ENCODE data around the gene SNX15.
"Not testable (repeated sequence)": the region's sequence is repeated elsewhere in the genome, so short reads cannot be mapped to it uniquely, and the experiment has no call there.

The SNX15 gene, protein sequence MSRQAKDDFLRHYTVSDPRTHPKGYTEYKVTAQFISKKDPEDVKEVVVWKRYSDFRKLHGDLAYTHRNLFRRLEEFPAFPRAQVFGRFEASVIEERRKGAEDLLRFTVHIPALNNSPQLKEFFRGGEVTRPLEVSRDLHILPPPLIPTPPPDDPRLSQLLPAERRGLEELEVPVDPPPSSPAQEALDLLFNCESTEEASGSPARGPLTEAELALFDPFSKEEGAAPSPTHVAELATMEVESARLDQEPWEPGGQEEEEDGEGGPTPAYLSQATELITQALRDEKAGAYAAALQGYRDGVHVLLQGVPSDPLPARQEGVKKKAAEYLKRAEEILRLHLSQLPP

DNA sequence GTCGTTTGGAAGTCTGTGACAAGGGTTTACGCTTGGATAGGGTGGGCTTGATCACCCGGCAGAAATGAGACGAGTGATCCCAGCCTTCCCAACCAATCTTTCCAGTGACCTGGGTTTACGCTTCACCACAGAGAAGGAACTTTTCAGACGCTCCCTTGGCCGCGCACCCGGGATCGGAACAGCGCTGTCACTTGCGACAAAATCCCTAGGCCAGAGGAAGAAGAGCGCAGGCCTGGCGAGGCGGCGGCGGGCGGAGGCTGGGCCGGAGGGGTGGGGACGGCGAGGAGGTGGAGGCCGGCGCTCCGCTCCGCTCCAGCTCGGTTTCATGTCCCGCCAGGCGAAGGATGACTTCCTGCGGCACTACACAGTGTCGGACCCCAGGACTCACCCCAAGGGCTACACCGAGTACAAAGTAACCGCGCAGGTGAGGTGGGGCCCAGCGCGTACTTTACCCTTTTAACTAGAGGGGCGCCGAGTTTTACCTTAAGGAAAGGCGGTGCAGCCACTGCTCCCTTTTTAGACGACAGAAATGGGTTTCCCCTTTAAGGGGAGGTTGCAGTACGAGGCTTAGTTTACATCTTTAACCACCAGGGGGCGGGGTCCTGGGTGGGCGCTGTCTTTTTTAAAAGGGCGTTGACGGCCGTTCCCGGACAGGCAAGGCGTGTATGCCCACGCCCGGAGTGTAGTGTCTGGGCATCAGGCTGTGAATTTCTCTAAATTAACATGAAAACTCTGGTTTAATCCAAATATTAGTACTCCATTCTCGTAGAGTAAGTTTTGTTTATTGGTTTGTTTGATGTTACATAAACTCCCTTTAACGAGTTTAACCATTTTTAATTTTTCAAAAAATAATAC, at the start of gene SNX15:
Gene SNX15 (plus strand): TSS at position 227 of the 855 bp plus-strand sequence. CDS start 99 bp downstream, at position 326.
- TF ChIP-seq TARDBP (IDR thresholded peaks at IDR 0.05) = no peak
- TF ChIP-seq NFRKB (IDR thresholded peaks at IDR 0.05) = no peak
- TF ChIP-seq, protein P1, sequence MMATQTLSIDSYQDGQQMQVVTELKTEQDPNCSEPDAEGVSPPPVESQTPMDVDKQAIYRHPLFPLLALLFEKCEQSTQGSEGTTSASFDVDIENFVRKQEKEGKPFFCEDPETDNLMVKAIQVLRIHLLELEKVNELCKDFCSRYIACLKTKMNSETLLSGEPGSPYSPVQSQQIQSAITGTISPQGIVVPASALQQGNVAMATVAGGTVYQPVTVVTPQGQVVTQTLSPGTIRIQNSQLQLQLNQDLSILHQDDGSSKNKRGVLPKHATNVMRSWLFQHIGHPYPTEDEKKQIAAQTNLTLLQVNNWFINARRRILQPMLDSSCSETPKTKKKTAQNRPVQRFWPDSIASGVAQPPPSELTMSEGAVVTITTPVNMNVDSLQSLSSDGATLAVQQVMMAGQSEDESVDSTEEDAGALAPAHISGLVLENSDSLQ (IDR thresholded peaks at IDR 0.05) = peak; percentile 61; the same call in 1 of the 2 replicates
- TF ChIP-seq SUZ12 (IDR thresholded peaks at IDR 0.05) = no peak
- TF ChIP-seq L3MBTL2 (conservative IDR thresholded peaks at IDR 0.05) = peak; percentile 97
- no peak for TF ChIP-seq SP1 (IDR thresholded peaks at IDR 0.05)
- TF ChIP-seq HDGF (IDR thresholded peaks at IDR 0.05; ENCODE audit: borderline replicate concordance) = no peak
- TF ChIP-seq CTBP1 (IDR thresholded peaks at IDR 0.05; ENCODE audit: borderline replicate concordance) = no peak
- TF ChIP-seq ZNF384 (IDR thresholded peaks at IDR 0.05) = no peak
- peak; percentile 98 for TF ChIP-seq FOXM1 (IDR thresholded peaks at IDR 0.05; ENCODE audit: borderline replicate concordance)
- ChIA-PET POLR2A (interaction anchor here (1.2 to 2.5 kb wide), 3 partner anchors 12 to 56 kb away, joined by 3 to 12 read pairs (median 11); partner anchors contain the start of genes ARL2 and SAC3D1), CTCF (interaction anchor here (0.6 to 2.1 kb wide), 4 partner anchors 13 to 960 kb away, joined by 3 to 9 read pairs (median 3); partner anchors contain the start of genes ARL2, BATF2 and SAC3D1)
- DNase-seq (ENCODE audit: extremely low spot score) = peak; percentile 87

DNA sequence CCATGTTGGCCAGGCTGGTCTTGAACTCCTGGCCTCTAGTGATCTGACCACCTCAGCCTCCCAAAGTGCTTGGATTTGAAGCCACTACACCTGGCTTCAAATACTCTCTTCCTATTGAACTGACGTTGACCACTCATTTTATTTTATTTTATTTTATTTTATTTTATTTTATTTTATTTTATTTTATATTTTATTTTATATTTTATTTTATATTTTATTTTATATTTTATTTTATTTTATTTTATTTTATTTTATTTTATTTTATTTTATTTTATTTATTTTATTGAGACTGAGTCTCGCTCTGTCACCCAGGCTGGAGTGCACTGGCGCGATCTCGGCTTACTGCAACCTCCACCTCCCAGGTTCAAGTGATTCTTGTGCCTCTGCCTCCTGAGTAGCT, 43.9 kb upstream of the SNX15 start:
- CTCF ChIA-PET; POLR2A ChIA-PET; DNase-seq (ENCODE audit: extremely low spot score): not testable (repeated sequence)

DNA sequence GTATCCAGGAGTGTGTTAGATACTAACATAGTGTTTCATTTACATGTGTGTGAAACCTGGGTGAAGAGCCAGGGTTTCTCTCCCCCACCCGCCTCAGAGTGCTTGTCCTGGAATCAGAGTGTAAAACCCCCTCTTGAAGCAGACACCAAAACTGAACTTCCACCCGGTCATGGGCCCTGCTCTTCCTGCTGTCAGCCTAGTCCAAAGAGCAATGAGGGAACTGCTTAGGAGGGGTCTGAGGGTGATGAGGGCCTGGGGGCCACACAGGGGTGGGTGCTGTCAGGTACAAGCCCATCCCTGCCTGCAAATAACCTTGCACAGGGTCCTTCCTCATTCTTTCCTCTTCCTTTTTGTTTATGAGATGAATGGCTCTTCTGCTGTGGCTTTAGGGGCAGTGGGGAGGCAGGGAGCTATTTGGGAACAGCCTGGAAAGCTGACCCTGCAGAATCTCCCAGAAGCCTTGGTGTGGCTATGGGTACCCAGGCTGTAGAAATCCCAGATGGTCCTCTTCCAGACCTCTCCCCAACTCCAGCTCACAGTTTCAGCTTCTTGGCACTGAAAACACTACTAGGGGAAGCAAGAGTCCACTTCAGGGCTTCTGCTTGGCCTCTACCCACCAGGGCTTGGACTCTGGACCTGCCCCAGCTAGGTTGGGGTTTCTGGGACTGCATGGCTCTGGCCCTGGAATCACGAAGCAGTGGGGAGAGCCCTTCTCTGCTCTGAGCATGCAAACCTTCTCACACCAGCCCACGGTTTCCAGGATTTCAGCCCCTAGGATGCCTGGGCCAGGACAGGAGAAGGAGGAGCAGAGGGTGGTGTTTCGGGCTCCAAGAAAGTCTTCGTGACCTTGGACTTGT, 39.0 kb upstream of the SNX15 start:
- CTCF ChIA-PET = no interaction called here
- DNase-seq (ENCODE audit: extremely low spot score) = no peak
- POLR2A ChIA-PET = no interaction called here
- TF ChIP-seq FOXA1 (IDR thresholded peaks at IDR 0.05) = no peak
- no peak for TF ChIP-seq FOXM1 (IDR thresholded peaks at IDR 0.05; ENCODE audit: borderline replicate concordance)
- no peak for TF ChIP-seq BHLHE40 (IDR thresholded peaks at IDR 0.05; ENCODE audit: borderline replicate concordance)
- TF ChIP-seq FOXK2 (IDR thresholded peaks at IDR 0.05) = no peak
- TF ChIP-seq ARNT (IDR thresholded peaks at IDR 0.05) = no peak
- TF ChIP-seq NFRKB (IDR thresholded peaks at IDR 0.05) = no peak
- no peak for TF ChIP-seq ELF4 (IDR thresholded peaks at IDR 0.05)

DNA sequence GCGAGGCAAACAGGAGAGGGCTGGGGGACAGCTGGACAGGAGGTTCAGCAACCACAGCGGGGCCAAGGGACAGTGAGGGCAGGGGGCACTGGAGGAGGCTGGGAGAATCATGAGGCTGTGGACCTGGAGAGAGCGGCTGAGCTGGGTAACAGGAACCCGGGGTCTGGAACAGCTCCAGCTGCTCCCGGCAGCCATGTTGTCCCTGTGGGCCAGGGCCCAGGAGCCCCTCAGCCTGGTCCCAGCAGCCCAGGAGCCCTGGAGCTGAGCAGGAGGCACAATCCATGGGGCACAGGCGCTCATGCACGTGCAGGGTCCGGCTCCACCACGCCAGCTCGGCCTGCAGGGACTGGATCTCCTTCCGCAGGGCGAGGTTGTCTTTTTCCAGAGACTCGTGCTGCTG, 37.8 kb upstream of the SNX15 start:
- ChIA-PET CTCF (no interaction called here), POLR2A (no interaction called here)
- DNase-seq (ENCODE audit: extremely low spot score) = no peak
- TF ChIP-seq, protein P1 (IDR thresholded peaks at IDR 0.05) = no peak
- no peak for TF ChIP-seq TARDBP (IDR thresholded peaks at IDR 0.05)
- no peak for TF ChIP-seq FOXM1 (IDR thresholded peaks at IDR 0.05; ENCODE audit: borderline replicate concordance)
- TF ChIP-seq FOXA1 (IDR thresholded peaks at IDR 0.05) = no peak
- TF ChIP-seq ZNF384 (IDR thresholded peaks at IDR 0.05) = no peak
- TF ChIP-seq HDGF (IDR thresholded peaks at IDR 0.05; ENCODE audit: borderline replicate concordance) = no peak
- TF ChIP-seq SP1 (IDR thresholded peaks at IDR 0.05) = no peak
- TF ChIP-seq NFRKB (IDR thresholded peaks at IDR 0.05) = no peak
- TF ChIP-seq ARNT (IDR thresholded peaks at IDR 0.05) = no peak
- TF ChIP-seq FOXK2 (IDR thresholded peaks at IDR 0.05) = no peak
- no peak for TF ChIP-seq ELF4 (IDR thresholded peaks at IDR 0.05)
- TF ChIP-seq L3MBTL2 (conservative IDR thresholded peaks at IDR 0.05) = no peak
- no peak for TF ChIP-seq CTBP1 (IDR thresholded peaks at IDR 0.05; ENCODE audit: borderline replicate concordance)
- TF ChIP-seq LEF1 (IDR thresholded peaks at IDR 0.05; ENCODE audit: borderline replicate concordance) = no peak
- no peak for TF ChIP-seq SUZ12 (IDR thresholded peaks at IDR 0.05)
- no peak for TF ChIP-seq BHLHE40 (IDR thresholded peaks at IDR 0.05; ENCODE audit: borderline replicate concordance)

DNA sequence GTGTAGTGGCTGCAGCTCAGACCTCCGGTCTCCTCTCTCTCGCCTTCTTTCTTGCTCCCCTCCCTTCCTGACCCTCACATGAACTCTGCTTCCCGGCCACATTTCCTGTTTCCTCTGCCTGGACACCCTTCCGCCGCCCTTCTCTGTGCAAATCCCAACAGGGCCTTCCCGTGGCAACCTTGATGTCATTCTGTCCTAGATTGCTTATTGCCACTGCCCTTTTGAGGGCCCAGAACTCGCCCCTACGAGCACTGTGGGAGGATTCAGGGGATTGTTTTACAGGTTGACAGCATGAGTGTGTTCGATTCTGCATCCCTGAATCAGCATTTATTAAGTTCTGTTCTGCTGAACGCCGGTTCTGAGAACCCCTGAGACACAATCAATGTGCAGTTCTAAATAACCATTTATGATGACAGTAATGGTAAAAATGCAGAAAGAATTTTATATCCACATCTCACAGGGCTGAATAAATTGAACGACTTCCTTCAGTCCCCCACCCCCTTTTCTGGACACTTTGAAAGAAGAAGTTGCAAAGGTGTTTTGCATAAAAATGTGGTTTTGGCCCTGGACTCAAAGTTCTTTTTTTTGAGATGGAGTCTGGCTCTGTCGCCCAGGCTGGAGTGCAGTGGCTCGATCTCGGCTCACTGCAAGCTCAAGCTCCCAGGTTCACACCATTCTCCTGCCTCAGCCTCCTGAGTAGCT, 36.9 kb upstream of the SNX15 start:
- DNase-seq (ENCODE audit: extremely low spot score) = no peak
- CTCF ChIA-PET = no interaction called here
- no peak for TF ChIP-seq TARDBP (IDR thresholded peaks at IDR 0.05)
- TF ChIP-seq SP1 (IDR thresholded peaks at IDR 0.05) = no peak
- no peak for TF ChIP-seq NFRKB (IDR thresholded peaks at IDR 0.05)
- TF ChIP-seq SUZ12 (IDR thresholded peaks at IDR 0.05) = no peak
- no peak for TF ChIP-seq BHLHE40 (IDR thresholded peaks at IDR 0.05; ENCODE audit: borderline replicate concordance)
- TF ChIP-seq L3MBTL2 (conservative IDR thresholded peaks at IDR 0.05) = no peak
- TF ChIP-seq CTBP1 (IDR thresholded peaks at IDR 0.05; ENCODE audit: borderline replicate concordance) = no peak
- TF ChIP-seq FOXA1 (IDR thresholded peaks at IDR 0.05) = no peak
- TF ChIP-seq, protein P1 (IDR thresholded peaks at IDR 0.05) = no peak
- TF ChIP-seq ELF4 (IDR thresholded peaks at IDR 0.05) = no peak
- TF ChIP-seq HDGF (IDR thresholded peaks at IDR 0.05; ENCODE audit: borderline replicate concordance) = no peak
- TF ChIP-seq FOXM1 (IDR thresholded peaks at IDR 0.05; ENCODE audit: borderline replicate concordance) = no peak
- TF ChIP-seq ZNF384 (IDR thresholded peaks at IDR 0.05) = no peak
- TF ChIP-seq ARNT (IDR thresholded peaks at IDR 0.05) = no peak
- TF ChIP-seq FOXK2 (IDR thresholded peaks at IDR 0.05) = no peak
- POLR2A ChIA-PET = no interaction called here

Data from HEK293T (cell line).